Choroid plexus epithelial cell (primary cell): Measurements from ENCODE around the gene KMT5C.

Source experiments
- DNase-seq: peaks from one replicate; pipeline ENCODE4 v3.0.0-alpha.2; 2010; ENCODE audit warnings: low read depth
- H3K4me3 ChIP-seq: 2 replicates; pipeline ENCODE4 v1.5.1; 2011; ENCODE audit warnings: low read depth, mild to moderate bottlenecking, control low read depth, low read length, moderate library complexity
- CTCF ChIP-seq: conservative IDR thresholded peaks from 2 replicates; pipeline ENCODE4 v1.5.1; 2011; ENCODE audit warnings: low read depth, mild to moderate bottlenecking, control low read depth, inconsistent platforms, low read length, moderate library complexity

KMT5C gene

GRCh38 chr19:55309448-55309847, 30.2 kb upstream of the KMT5C start:
- no peak for TF ChIP-seq CTCF
- H3K4me3 ChIP-seq, result no peak overlapping the region
- DNase-seq, result no peak

- H3K4me3 ChIP-seq, result no peak overlapping the region
- no peak for TF ChIP-seq CTCF
- no peak for DNase-seq
Observed at GRCh38 chr19:55310498-55310897, 29.2 kb upstream of the KMT5C start.

GRCh38 chr19:55311397-55311796, 28.3 kb upstream of the KMT5C start:
- DNase-seq, result no peak

GRCh38 chr19:55311797-55312196, 27.9 kb upstream of the KMT5C start:
- H3K4me3 ChIP-seq, result no peak overlapping the region
- no peak for TF ChIP-seq CTCF
- DNase-seq, result no peak

More at GRCh38 chr19:55311397-55311796, 28.3 kb upstream of the KMT5C start:
- TF ChIP-seq CTCF, result no peak
- no peak overlapping the region for H3K4me3 ChIP-seq

- no peak overlapping the region for H3K4me3 ChIP-seq
- no peak for DNase-seq
- no peak for TF ChIP-seq CTCF
Observed at GRCh38 chr19:55312621-55313512, 26.8 kb upstream of the KMT5C start.

- no peak for TF ChIP-seq CTCF
- H3K4me3 ChIP-seq, result no peak overlapping the region
- no peak for DNase-seq
Observed at GRCh38 chr19:55314396-55314795, 25.3 kb upstream of the KMT5C start.
